IPS-NIHi7 (cell line): Measurements from ENCODE around the gene NXF2B.
A peak's percentile ranks its signal among the peaks of the same experiment; 100 is the strongest.
"Not testable (repeated sequence)": the region's sequence is repeated elsewhere in the genome, so short reads cannot be mapped to it uniquely, and the experiment has no call there.

Experiments used
- DNase-seq: peaks from one replicate; pipeline ENCODE4 v3.0.0; 2012; ENCODE audit warnings: mixed read lengths; ENCODE audit errors: extremely low spot score

The NXF2B gene, protein sequence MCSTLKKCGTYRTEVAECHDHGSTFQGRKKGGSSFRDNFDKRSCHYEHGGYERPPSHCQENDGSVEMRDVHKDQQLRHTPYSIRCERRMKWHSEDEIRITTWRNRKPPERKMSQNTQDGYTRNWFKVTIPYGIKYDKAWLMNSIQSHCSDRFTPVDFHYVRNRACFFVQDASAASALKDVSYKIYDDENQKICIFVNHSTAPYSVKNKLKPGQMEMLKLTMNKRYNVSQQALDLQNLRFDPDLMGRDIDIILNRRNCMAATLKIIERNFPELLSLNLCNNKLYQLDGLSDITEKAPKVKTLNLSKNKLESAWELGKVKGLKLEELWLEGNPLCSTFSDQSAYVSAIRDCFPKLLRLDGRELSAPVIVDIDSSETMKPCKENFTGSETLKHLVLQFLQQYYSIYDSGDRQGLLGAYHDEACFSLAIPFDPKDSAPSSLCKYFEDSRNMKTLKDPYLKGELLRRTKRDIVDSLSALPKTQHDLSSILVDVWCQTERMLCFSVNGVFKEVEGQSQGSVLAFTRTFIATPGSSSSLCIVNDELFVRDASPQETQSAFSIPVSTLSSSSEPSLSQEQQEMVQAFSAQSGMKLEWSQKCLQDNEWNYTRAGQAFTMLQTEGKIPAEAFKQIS

GRCh38 chrX:102439908-102440307 lies at the start of gene NXF2B:
Gene NXF2B (minus strand): TSS chrX:102440008. CDS start chrX:102380036, 59,972 bp downstream.
- DNase-seq, result not testable (repeated sequence)

DNA sequence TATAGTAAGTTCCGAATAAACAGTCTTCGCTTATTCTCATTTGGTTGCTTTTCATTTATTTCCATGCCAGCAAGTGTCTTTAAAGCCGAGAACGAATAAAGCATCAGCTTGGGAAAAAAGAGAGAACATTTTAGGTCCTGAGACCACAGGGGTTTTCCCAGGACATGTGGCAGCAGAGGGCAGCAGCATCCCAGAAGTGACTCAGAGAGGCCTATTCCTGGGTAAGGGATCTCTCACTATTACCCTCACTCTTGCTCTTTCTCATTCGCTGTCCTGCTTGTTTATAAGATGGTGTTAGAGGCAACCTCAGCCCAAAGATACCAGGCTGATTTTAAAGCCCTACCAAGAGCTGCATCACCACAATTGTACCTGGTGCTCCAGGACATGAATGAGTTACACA lies 39.0 kb upstream of the NXF2B start:
- DNase-seq, result not testable (repeated sequence)

GRCh38 chrX:102471762-102472220 lies 32.0 kb upstream of the NXF2B start, which contains the start of gene TCP11X2:
Gene TCP11X2 (minus strand): TSS chrX:102471812.
- DNase-seq, result not testable (repeated sequence)

DNA sequence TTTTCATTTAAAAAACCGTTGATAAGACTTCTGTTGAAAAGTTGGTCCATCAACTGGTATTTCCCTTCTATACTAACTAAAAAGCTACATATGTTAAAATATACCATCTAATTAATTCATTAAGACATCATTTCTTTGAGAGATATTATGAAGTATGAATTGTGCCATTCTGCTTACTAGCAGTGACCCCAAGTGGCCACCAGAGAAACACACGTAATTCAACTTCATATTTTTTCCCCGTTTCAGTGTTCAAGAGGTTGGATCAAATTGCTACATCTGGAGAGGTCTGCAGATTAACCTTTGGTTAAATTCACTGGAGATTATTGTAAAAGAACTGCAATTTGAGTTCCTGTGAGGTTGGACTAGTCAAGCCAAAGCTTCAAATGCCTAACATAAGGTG lies 30.4 kb upstream of the NXF2B start:
- not testable (repeated sequence) for DNase-seq

- not testable (repeated sequence) for DNase-seq
Measured at GRCh38 chrX:102458615-102459014, 18.8 kb upstream of the NXF2B start.

DNA sequence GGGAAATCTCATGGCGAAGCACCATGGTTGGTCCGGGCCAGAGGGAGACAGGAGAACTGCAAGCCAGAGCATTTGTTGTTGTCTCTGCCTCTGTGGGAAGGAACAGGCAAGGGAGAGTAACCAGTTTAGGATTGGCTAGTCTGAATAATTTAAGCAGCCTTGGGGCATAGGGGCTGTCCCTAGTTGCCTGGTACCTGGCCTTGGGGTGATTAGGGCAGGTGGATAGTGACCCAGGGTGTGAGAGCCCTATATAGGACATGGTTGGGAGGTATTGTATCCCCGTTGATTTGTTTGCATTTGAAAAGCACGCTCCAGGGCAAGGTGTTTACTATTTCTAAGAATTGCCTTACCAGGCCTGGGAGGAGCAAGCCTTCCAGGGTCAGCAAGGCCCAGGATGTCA lies 25.3 kb downstream of the NXF2B start:
- DNase-seq, result not testable (repeated sequence)

- peak; percentile 44 for DNase-seq
Measured at GRCh38 chrX:102345916-102346315, 93.9 kb downstream of the NXF2B start.

GRCh38 chrX:102341867-102342266 lies 97.9 kb downstream of the NXF2B start:
- DNase-seq, result no peak

- no peak for DNase-seq
Measured at GRCh38 chrX:102339312-102340298, 100.2 kb downstream of the NXF2B start.

DNA sequence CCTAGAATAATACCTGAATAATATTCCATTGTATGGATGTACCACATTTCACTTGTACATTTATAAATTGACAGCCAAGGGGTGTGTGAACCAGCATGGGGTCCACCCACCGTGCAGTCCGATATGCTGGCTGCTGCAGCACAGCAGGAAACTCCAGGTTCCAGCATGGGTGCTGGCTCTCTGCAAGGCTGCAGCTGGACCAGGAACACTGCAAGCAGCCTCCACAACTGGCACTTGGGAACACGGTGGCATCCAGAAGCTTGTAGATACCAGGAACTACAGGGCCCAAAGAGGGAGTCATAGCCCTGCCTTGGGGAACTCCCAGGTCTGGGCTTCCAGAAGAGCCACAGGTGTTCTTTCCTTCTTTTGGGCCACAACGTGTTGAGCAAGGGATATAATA lies 101.6 kb downstream of the NXF2B start:
- no peak for DNase-seq
